HG02885 (cell line): ENCODE results near the gene PDP2.

Experiments
- ATAC-seq: cut with Tn5 transposase; IDR thresholded peaks from one replicate; pipeline ENCODE4 v1.9.1; 2021; ENCODE audit warnings: mild to moderate bottlenecking; ENCODE audit not compliant: unreplicated experiment, poor library complexity

PDP2 gene

DNA sequence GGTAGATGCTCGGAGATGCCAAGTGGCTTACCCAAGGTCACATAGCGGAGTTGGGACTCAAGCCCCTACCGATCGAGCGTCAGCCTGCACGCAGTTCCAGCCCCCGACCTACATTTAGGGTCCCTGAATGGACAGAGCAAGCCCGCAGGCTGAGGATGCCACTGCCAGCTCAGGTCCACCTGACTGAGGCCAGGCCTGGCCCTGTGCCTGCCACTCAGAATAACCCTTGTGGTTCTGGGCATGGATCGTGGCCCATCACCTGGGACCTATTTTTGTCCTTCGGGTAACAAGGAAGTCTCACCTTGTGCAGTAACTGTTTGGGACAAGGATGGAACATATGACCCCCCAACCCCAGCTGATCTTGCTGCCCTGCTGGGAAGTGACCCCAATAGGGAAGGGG, 21.3 kb downstream of the PDP2 start:
- no peak for ATAC-seq

DNA sequence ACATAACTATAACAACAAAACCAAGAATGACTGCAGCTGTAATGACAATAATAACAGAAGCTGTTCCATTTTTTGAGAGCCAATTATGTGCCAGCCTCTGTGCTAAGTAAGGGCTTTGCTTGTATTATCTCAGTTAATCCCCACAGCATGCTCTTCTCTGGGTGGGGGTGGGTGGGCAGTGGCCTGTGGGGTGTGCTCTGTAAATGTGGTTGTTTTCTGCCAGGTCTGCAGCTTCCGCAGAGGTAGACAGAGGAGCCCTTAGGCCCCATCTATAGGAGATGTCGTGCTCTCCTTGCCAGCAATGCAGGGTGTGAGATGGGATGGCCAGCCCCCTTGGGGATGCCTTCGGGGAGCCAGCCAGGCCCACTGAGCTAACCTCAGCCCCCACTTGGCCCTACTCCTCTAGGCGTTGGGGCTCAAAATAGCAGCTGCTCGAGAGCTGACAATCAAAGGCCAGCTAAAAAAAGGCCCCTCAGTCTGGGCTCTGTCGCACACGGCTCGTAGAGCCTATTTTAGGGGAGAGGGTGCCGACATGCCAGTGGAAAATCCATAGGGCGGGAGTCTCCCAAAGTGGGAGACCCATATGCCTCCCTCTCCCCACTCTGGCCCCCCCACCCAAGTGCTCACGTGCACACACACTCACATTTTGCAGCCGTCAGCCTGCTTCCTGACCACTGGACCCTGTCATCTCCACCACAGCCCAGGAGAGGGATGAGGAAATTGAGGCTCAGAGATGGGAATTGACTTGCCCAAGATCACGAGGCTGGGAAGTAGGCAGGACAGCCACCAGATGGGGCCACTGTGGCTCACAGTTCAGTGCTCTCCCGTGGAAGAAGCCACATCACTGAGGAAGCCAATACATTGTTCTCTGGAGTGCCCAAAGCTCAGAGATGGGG, 22.6 kb downstream of the PDP2 start:
- no peak for ATAC-seq

DNA sequence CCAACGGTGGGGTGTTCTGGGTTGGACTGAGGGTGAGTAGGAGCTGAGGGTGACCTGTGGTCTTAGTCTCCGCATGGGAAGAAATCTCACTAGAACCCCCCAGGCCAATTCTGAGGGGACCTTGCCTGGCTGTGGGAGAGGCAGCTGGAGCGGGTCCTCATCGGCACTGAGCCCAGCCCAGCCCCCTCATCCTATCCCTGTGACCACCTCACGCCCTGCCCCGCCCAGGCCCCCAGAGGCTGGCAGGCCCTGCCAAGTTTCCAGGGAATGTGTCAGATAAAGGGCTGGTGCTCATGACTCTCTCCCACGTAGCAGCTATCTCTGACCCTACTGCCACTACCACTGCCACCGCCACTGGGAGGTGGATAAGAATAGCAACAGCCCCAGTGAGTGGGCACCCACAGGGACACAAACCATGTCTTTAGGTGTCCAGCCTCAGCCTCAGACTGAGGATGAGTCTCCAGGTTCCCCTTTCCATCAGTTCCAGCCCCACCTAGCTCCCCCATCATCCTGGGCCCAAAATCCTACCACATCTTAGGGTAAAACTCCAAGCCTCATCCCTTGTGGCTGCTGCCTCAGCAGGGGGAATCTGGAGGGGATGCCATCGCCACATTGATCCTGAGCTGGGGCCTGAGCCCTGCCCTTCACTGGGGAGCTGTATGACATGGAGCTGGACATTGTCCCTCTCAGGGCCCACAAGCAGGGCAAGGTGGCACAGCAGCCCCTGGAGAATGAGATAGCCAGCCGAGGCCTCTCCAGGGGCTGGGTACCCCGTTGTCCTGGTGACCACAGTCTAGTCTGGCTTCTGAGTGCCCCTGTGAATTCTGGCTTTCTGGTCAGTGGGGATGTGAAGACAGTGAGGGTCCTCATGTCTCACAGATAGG, 23.5 kb downstream of the PDP2 start:
- no peak for ATAC-seq

DNA sequence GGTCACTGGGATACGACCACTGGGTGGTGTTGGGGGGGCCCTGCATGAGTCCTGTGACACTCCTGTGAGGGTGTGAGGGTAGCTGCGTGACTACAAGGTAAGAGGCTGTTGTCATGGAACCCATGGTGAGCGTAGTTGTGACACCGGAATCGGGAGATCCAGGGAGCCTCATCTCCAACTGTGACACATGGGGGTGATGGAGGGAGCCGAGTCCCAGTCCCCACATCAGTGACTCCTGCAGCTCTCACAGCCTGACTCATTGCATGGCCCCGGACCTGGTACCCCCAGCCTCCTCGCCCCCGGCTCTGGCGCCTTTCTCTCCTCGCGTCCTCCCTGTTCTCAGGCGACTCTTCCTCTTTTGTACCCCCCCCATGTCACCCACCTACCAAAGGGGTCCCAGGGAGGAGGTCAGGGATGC, 24.1 kb downstream of the PDP2 start:
- no peak for ATAC-seq

DNA sequence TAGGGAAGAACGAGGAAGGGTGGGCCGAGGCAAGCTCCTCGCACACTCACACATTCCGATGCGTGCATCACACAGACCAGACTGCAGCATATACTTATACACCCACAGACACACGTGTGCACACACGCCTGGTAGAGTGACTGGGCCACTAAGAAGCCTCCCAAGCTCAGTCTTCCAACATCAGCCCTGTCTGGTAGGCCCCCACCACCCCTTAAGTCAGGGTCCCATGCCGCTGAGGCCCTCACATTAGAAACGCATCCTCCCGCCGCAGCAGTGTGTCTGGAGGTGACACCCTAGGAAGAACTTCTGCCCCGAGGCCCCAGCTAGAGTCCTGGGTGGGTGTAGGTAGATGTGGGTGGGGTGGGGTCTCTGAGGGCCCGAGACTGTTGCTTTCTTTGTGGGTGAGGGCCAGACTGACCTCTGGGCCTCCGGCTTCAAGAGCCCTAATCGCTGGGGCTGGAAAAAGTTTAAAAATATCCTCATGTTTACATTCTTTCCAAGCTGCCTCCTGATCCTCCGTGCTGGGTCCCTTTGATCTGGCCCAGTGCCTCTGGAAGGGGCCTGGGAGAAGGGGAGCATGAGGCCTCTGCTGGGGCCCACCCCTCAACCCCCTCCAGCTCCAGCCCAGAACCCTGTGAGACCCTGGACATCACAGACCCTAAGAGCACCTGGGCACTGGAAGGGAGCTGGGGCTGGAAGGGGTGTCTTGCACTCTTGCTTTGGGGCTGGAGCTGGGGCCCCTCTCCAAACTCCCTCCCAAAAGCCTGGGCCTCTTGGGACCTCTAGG, 24.7 kb downstream of the PDP2 start:
- ATAC-seq = no peak

DNA sequence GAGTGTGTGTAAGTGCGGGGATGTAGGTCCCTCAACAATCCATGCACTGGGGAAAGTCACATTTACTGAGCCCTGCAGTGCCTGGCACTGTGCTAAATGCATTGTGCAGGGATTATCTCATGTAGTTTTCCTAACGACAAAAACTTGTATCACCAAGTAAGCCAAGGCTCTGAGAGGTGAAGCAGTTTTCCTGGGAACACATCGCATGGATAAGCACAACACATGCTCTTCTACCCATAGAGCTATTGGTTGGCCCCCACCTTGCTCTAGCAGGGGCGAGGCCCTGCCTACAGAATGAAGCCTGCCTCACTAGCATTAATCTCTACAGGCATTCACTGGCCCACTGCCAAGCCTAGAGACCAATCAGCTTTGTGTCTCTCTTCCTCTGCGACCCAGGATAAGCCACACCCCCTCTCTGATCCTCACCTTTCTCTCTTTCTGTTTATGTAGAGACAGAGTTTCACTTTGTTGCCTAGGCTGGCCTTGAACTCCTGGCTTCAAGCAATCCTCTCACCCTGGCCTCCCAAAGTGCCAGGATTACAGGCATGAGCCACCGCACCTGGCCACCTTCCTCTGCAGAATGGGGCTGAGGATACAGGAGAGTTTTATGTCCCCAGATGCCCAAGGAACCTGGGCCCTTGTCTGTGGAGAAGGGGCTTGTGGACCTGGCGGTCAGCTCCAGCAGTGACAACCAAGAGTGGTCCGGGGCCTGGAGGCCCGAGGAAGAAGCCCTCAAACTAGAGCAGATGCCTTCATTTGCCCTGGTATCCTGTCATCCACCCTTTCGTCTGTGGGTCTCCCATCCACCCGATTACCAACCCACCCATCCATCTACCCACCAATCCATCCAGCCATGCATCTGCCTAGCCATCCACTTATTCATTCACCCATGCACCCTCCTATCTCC, 25.6 kb downstream of the PDP2 start:
- no peak for ATAC-seq

DNA sequence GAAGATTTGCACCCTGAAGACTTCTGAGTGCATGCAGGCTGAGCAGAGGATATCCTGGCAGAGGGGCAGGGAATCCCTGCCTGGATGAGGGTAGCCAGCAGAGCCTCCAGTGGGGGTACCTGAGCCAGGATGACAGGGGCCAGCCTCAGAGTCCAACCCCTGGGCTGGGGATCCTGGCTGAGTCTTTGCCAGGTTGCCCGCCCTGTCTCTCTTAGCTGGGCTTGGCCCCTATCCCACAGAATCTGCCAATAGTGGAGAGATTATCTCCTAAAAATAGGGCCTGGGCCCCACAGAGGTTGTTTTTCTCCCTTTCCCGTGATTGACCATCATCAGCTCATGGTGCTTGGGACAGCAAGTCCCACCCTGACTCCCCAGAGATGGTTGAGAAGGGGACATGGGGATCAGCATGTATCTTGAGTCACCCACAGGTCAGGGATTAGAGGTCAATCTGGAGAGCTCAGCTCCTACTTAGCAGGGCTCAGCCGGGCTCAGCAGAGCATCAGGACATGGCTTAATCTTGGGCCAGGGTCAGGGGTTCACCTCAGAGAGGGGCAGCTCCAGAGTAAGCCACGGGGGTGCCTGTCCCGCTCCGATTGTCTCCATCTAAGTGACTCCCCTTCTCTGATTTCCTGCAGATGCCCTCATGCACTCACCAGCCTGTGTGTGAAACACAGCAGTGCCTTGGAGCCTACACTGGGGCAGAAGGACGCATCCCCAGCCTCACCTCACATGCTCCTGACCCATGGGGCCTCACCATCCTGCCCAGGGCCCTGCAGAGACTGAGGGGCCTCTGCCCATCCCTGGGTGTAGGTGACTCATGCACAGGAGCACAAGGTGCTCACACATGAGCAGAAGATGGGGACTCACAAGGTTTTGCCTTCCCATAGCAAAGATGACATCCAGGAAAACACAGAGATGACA, 26.9 kb downstream of the PDP2 start:
- no peak for ATAC-seq

DNA sequence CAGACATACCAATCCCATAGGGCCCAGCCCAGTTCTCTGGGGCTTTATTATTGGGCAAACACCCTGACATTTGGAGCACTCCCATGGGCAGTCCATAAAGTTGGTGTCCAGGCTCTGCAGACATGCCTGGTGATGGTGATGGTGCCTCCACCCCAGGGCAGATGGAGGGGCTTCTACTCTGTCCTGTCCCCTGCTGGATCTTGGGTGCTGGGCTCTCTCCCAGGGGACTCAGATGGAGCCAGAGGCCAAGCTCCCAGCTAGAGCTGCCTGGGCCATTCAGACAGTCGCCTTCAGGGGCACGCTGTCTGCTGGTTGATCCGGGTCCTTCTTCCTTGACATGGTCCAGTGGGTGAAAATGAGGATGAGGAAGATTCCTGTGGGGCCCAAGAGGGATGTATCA, 27.8 kb downstream of the PDP2 start:
- no peak for ATAC-seq

DNA sequence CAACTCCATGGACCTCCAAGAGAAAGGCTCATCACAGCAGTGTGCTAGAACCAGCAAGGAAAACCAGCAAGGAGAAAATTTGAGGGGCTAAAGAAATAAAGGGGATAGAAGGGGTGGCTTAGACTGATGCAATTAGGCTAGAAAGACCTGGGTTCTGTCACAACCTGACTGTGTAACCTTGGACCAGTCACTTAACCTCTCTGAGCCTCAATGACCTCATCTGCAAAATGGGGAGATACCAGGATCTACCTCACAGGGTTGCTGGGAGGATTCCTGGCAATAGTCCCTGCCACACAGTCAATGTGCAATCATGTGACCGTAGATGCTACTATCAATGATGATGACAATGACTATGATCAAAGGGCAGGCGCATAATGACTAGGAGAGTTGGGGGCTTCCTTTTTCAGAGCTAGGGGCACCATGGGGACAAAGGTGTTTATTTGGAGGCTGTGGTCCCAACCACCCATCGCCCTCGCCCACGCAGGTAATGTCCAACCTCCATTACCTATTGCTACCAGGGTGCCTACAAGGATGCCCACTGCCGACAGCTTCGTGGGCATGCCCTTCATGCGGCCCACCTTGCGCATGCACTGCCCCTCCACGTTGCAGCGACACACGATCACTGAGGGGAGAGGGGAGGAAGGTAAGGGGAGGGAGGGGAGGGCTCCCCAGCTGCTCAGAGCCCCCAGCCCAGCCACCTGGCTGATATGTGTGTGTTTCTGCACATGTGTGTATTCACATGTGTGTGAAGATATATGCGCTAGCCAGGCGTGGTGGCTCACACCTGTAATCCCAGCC, 28.6 kb downstream of the PDP2 start:
- no peak for ATAC-seq

DNA sequence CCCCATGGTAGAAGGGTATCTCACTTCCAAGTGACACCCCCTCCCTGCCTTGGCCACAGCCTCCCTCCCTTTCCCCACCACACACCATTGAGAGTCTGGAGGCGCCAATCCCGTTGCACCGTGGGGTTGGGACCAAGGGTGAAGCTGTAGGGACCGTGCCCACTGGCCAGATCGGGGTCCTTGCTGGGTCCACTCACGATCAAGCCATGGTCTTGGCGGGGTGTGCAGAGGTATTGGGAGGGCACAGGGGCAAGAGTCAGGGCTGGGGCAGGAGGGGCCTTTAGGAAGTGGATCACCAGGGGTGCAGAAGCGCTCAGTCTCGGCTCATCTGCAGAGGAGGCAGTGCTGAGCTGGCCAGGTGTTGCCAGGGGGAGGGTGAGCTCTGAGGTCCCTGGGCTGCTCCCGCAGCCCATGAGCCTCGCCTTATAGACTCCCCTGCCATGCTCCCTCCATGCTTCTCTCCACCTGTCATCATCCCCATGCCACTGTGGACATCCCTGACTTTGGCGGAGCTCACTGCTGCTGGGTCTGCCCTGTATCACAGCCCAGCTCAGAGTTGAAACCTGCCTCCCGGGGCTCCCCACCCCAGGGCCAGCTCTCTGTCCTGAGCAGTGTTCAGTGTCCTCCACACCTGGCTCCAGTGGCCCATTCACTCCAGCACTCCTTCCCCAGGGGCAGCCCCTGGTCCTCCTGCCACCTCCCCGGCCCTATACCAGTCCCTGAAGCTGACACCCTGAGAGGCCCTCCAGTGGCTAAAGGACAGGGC, 30.0 kb downstream of the PDP2 start:
- ATAC-seq = no peak

DNA sequence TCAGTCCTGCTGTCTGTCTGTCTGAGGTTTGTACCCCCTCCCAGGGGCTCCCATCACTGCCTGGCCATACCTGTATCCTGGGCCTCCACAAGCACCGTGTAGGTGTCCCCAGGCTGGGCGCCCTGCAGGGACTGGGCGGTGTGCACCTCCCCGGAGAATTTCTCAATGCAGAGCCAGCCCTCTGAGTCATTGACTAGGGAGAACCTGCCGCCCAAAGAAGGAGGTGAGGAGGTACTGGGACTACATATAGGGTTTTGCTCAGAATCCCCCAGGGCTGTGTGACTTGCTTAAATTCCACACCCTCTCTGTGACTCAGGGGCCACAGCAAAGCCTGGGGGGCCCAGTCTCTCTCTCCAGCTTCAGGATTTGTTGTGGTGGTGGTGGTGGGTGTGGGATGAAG, 30.8 kb downstream of the PDP2 start:
- no peak for ATAC-seq

DNA sequence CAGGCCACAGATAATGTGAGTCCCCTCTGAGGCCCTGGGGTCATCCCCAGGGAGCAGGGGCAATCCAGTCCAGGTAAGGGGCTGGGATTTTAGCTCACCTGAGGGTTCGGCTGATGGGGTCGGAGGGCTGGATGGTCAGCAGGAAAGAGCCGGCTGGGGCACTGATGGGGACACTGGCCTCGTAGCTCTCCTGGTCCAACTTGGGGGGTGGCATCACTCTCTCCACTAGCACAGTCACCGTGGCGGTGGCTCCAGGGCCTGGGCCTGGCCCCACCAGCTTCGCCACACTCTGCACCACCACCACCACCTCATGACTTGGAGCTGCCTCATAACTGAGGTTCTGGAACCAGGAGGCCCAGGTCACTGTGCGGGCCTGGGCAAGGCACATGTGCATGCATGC, 31.5 kb downstream of the PDP2 start:
- ATAC-seq = no peak

DNA sequence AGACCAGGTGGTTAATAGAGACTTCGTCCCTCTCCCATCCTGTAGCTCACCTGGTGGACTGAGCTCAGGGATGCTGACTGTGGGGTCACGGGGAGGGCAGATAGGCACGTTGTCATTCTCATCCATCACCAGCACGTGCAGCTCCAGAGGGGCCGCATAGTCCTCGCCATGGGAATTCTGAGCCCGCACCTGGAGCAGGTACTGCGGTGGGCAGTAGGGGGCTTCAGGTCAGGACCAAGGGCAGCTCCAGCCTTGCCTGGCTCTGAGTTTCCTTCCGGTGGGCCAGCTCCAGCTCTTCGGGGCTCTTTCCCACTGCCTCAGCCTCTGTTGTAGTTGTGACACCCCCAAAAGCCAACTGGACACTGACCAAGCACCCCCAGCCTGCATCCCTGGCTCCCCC, 32.8 kb downstream of the PDP2 start:
- no peak for ATAC-seq

DNA sequence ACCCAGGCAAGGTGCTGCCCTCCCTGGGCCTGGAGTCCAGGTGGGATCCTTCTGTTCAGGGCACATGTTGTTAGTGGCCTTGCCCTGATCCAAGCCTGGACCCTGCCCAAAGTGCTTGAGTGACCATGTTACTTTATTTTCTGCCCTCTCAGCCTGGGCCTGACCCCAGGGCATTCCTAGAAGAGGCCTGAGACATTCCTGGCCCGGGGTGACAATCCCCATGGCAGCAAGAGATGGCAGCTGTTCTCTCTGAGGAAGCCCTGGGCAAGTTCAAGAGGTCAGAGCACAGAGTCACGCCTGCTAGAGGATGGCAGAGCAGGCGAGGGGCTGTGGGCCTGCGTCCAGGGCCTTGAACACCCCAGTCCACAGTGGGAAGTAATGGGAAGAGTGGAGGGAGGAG, 33.4 kb downstream of the PDP2 start:
- no peak for ATAC-seq

DNA sequence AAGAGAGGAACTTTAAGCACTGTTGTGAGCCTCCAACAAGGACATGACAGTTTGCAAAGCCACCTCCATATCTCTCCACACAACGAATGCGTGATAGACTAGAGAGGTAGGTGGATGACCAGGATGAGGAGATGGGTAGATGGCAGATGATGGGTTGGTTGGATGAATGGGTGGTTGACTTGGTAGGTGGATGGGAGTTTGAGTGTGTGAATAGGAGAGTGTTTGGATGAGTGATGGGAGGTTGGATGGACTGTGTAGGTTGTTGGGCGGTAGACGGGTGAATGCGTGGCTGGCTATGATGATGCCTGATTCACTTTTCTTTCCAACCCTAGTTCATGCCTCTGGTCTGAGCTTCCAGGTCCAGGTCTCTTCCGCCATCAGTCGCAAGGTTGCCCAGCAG, 34.2 kb downstream of the PDP2 start:
- no peak for ATAC-seq

DNA sequence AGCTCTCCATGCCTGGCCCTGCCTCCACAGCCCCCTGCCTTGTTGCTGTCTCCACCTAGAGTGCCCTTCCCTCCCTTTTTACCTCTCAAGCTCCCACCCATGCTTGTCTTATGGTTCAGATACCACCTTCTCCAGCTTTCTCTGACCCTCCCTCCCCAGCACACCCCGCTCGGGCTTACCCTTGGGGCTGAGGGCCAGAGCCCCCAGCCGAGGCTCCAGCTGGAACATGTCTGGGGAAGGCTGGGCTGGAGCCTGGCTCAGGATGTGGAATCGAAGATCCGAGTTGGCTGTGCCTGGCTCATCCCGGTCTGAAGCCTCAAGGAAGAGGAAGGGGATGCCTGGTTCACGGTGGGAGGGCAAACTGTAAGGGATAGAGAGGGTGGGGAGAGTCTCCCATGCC, 34.7 kb downstream of the PDP2 start:
- no peak for ATAC-seq

DNA sequence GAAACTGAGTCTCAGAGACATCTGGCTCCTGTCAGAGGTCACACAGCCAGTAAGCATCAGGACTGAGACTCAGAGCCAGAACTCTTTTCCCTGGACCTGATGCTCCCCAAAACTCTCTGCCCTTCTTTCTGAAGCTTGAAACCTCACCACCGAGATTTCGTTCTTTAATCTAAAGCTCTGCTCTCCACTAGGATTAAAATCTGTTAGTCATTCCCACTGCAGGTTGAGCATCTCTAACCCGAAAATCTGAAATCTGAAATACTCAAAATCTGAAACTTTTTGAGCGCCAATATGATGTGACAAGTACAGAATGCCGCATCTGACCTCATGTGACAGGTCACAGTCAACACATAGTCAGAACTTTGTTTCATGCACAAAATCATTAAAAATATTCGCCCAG, 36.2 kb downstream of the PDP2 start:
- no peak for ATAC-seq
